GM08714 (cell line): ENCODE data around the gene FKBP11.
A peak's percentile ranks its signal among the peaks of the same experiment; 100 is the strongest.

Experiments used
- H3K4me3 ChIP-seq: fragments of 200-500 bp; sonication (Bioruptor generic); 2 replicates; pipeline ENCODE4 v1.5.1; 2014; ENCODE audit warnings: mild to moderate bottlenecking, low read length, inconsistent platforms
- ZNF274 ChIP-seq: IDR thresholded peaks from 2 replicates; pipeline ENCODE4 v1.6.1; 2012; ENCODE audit warnings: mild to moderate bottlenecking, low read depth, low read length

Gene FKBP11

DNA sequence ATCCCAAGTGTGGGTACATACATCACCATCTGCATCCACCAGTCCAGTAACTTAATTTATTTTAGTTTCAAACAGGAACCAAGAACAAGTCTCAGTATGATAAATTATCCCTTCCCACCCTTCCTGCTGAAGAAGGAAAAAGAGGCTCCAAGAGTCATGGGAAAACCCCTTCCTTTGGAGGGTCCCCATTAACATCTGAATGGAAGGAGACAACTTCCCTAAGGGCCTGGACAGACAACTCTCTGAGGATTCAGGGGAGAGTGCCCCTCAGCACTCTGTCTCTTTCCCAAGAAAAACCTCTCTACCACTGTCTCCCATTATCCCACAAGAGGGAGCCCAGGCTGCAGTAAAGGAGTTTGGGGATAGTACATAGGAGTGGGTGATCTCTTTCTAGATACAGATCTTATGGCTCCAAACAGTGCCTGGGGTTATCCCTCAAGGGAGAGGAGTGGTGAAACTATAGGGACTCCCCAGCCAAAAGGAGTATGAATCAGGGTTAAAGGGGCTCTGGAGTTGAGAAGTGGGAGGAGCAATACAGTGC is 40.1 kb upstream of the FKBP11 start:
- no peak overlapping the region for H3K4me3 ChIP-seq

GRCh38 chr12:48961801-48962200 is 36.5 kb upstream of the FKBP11 start:
- H3K4me3 ChIP-seq, result no peak overlapping the region
- TF ChIP-seq ZNF274, result no peak

More for the DNA sequence above, 40.1 kb upstream of the FKBP11 start:
- no peak for TF ChIP-seq ZNF274

DNA sequence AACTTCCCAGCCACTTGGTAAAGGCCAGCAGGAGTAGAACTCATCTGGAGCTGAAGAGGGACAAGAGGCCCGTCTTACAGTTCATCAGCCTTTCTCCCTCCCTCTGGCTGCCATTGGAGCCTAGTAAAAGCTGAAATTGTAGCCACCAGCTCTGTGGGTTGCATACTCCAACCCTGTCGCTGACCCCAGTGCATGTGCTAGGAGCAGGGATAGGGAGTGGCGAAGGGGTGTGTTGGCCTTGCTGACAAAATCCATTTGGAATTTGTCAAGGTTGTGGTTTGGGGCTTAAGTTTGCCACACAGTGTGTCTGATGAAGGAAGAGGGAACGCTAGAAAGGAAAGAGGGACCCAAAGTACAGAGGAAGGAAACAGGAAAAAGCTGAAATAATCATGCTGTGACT is 36.0 kb upstream of the FKBP11 start:
- no peak for TF ChIP-seq ZNF274
- H3K4me3 ChIP-seq, result no peak overlapping the region

DNA sequence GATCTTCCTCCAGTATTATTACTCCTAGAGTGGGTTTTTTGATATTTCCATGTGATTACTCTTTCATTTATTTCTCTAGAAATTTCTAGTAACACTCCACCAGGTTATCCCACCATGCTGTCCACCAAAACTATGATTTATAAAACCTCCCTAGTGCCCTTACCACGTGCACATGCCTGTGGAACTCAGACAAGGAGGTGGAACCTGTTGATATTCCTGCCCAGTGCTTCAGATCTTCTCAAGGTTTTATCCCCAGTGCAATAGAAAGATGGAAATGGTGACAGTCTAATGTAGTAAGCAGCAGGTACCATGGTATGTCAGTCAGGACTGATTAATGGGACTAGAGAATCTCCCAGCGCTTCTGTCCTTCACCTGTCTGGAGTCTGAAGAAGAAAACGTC is 35.5 kb upstream of the FKBP11 start:
- no peak for TF ChIP-seq ZNF274
- no peak overlapping the region for H3K4me3 ChIP-seq

DNA sequence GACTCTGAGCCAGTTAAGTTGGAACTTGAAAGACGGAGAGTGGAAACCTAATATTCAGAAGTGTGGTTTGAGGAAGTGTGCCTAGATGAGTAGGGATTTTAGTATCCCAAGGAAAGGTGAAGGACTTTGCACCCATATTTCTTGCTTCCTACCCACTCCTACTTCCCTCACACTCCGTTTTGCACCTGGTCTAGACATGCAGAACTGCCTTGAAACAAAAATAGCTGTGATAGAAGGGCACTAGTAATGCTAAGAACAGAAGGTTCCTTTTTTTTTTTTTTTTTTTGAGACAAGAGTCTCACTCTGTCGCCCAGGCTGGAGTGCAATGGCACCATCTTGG is 32.7 kb upstream of the FKBP11 start:
- peak overlapping the region; percentile 90 for H3K4me3 ChIP-seq
- no peak for TF ChIP-seq ZNF274

GRCh38 chr12:48957141-48958048 is 32.1 kb upstream of the FKBP11 start, which contains the start of gene ARF3:
ARF3 (minus strand) TSS chr12:48957487; CDS start chr12:48941095, 16,392 bp downstream.
- peak within 1 kb of the TSS; percentile 90 for H3K4me3 ChIP-seq
- no peak for TF ChIP-seq ZNF274

GRCh38 chr12:48956279-48957140 is 31.2 kb upstream of the FKBP11 start:
- peak overlapping the region; percentile 90 for H3K4me3 ChIP-seq
- no peak for TF ChIP-seq ZNF274

DNA sequence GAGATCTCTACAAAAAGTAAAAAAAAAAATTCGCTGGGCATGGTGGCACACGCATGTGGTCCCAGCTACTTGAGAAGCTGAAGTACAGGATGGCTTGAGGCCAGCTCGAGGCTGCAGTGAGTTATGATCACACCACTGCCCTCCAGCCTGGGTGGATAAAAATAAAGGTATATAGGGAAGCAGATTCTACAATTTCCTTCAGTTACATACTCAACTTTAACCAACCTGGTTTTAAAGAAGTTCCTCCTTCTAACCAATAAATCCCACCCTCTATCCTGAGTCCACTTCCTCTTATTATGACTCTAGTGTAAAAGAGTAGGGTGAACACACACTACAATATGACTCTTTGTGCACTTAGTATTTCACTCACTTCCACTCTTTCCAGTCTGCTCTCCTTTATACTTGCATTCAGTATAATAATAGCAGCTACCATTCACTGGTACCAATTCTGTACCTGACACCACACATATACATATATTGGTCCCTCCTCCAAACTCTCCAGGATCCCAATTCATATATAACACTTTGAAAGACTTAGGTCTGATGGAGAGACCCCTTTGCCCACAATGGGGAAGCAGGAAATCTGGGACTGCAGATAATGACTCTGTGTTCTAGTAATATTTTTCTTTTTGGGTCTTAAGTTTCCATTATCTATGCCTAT is 29.7 kb upstream of the FKBP11 start:
- H3K4me3 ChIP-seq, result no peak overlapping the region
- no peak for TF ChIP-seq ZNF274

DNA sequence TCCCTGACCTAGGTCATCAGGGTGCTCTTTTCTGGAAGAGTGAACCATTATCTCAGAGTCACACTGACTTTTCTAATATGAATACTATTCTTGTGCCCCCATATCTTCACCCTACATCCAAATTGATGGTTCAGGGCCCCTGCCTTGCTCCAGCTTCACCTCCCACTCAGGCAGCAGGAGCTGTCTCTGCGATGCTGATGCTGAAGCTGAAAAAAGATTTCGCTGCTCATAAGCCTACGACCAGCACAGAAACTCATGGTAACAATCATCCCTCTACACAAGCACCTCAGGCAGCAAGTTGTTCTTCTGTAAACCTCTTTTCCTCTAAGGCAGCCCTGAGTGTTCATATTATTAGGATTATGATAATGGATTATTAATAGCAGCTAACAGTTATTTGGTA is 28.8 kb upstream of the FKBP11 start:
- no peak overlapping the region for H3K4me3 ChIP-seq
- TF ChIP-seq ZNF274, result no peak

DNA sequence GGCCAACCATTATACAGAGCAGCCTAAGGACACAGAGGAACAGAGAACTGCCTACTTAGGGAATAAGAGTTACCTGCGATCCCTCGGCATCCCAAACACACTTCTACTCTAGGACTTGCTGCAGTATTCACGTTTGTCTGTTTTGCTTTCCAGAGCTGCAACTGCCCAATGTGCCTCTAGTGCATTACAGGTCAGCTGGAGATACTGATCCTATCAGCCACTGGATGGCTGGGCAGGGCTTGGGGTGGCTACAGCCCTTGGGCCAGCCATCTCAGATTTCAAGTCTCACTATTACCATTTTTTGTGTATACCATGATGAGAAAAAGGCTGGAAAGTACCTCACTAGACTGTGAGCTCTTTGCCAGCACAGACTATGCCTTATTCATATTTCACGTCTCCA is 27.4 kb upstream of the FKBP11 start:
- no peak overlapping the region for H3K4me3 ChIP-seq
- TF ChIP-seq ZNF274, result no peak

GRCh38 chr12:48947727-48948126 is 22.4 kb upstream of the FKBP11 start:
- no peak for TF ChIP-seq ZNF274
- no peak overlapping the region for H3K4me3 ChIP-seq

DNA sequence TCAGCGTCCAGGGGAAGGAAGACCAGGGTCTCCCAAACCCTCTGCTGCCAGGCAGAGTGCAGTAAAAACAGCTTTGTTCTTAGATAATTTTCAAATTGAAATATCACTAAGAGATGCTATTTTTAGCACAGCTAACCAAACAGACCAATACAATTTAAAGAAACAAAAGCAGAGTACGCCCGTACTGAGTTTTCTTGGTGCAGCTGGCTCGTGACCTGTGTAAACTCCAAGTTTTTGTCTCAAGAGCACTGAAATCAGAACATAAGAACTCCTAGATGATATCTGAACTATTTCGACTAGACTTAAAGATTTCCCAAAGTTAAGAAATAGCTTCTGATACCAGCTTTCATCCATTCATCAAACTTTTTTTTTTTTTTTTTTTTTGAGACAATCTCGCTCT is 21.7 kb upstream of the FKBP11 start:
- H3K4me3 ChIP-seq, result no peak overlapping the region
- no peak for TF ChIP-seq ZNF274

DNA sequence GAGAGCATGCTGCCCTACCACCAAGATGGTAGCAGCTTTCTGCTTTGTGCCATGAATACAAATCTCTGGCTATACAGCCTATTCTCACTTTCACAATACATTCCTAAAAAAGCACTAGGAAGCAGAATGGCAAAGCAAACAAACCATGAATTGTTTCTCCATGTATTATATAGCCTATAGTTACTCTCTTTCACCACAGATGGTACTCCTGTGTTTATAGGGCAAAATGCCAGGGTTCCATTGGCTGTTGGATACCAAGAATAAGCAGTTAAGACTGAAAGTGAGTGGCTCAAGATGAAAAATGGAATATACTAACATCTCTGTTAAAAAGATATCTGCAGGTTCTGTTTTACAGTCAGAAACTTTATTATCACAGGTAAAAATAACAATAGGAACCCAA is 20.9 kb upstream of the FKBP11 start:
- no peak for TF ChIP-seq ZNF274
- H3K4me3 ChIP-seq, result no peak overlapping the region

DNA sequence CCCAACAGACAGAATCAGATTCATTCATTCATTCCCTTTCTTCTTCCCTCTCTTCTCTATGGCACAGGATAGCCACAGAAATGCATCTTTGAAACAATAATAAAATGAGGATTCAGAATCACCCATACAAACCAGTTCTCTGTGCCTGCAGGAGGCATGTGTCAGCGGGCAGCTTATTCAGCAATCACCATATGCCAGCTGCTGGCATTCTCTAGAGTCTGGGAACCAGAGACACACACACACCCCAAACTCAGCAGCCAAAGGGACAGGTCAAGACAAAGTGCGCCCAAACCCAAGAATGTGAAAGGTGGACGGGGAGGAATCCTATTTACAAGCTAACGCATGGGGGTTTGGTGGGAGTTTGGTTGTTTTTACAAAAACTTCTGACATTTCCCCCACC is 17.9 kb upstream of the FKBP11 start:
- TF ChIP-seq ZNF274, result no peak
- H3K4me3 ChIP-seq, result no peak overlapping the region
